HG03139 (cell line): ENCODE data around the gene SLC44A5.
A peak's percentile ranks its signal among the peaks of the same experiment; 100 is the strongest.
"Not testable (repeated sequence)": the region's sequence is repeated elsewhere in the genome, so short reads cannot be mapped to it uniquely, and the experiment has no call there.

Experiments
- ATAC-seq: cut with Tn5 transposase; IDR thresholded peaks from one replicate; pipeline ENCODE4 v1.9.1; 2021; ENCODE audit not compliant: unreplicated experiment

SLC44A5 gene

GRCh38 chr1:75203415-75204277, 407.3 kb downstream of the SLC44A5 start:
- ATAC-seq, result peak; percentile 80

- ATAC-seq, result no peak
Measured at GRCh38 chr1:75202751-75203150, 408.2 kb downstream of the SLC44A5 start.

DNA sequence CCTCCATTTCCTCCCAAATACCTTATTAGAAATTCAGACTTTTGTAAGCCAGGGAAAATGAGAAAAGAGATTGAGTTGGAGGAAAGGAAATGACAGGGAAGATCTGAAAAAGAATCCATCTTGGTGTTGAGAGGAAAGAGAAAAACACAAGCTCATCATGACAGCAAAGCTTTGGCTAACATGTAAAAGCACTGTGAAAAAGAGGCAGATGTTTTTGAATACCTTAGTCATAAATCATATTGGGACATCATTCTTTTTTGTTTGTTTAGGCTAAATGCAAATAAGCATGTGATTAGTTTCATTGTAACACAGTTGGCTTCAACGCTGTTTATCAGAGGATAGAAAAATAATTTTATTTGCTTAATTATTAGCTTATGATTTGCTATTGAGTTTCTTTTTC, 412.2 kb downstream of the SLC44A5 start:
- ATAC-seq, result no peak

- no peak for ATAC-seq
Measured at GRCh38 chr1:75198163-75198562, 412.8 kb downstream of the SLC44A5 start.

- ATAC-seq, result no peak
Measured at GRCh38 chr1:75188892-75189291, 422.0 kb downstream of the SLC44A5 start.

- not testable (repeated sequence) for ATAC-seq
Measured at GRCh38 chr1:75181214-75181955, 429.5 kb downstream of the SLC44A5 start.

- no peak for ATAC-seq
Measured at GRCh38 chr1:75174031-75174760, 436.7 kb downstream of the SLC44A5 start.

GRCh38 chr1:75172556-75172955, 438.4 kb downstream of the SLC44A5 start:
- no peak for ATAC-seq

- no peak for ATAC-seq
Measured at GRCh38 chr1:75171876-75172275, 439.0 kb downstream of the SLC44A5 start.

- ATAC-seq, result no peak
Measured at GRCh38 chr1:75170981-75171380, 439.9 kb downstream of the SLC44A5 start.

GRCh38 chr1:75170011-75170410, 440.9 kb downstream of the SLC44A5 start:
- no peak for ATAC-seq

DNA sequence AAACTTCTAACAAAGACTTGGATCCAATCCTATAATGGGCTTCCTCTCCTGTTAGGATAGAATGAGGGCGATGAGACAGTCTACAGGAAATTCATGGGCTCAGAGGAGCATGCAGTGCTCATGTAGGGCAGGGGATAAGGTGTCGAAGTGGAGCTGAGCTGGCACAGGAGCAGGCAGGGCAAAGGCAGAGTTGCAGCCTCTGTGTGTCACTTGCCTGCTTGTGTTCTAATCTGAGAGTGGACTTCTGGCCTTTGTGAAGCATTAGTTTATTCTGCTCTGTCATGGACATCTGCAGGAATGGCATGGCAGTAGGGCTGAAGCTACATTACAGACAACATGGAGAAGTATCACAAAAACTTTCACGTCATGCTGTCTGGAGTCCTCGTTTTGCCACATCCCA, 444.1 kb downstream of the SLC44A5 start:
- ATAC-seq, result no peak

GRCh38 chr1:75165264-75165663, 445.6 kb downstream of the SLC44A5 start:
- no peak for ATAC-seq

DNA sequence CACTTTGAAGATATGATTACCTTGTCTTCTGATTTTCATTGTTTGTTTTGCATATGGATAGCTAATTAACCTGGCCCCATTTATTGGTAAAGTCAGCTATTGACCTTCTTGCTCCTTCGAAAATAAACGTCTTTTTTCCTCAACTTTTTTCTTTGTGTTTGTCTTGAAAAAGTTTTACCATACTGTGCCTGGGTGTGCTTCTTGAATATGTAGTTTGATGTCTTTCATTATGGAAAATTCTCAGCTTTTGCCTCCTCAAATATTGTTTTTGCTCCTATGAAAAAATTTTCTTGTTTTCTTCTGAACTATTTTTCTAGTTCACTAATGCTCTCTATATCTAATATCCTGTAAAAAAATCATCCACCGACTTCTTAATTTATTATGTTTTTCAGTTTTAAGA, 451.8 kb downstream of the SLC44A5 start:
- no peak for ATAC-seq
